ENCODE measurements around the gene TMED10. TPM values are rescaled to one million over a fixed set of nuclear protein-coding genes. Genes with fewer than 3 reads are reported as not detected.

TMED10 gene
- total and polyA plus RNA-seq, 2 of the 13 experiments (the other 11 are each of a cell fraction or from before 2014, with no cell fraction given): 311 to 377 TPM

DNA sequence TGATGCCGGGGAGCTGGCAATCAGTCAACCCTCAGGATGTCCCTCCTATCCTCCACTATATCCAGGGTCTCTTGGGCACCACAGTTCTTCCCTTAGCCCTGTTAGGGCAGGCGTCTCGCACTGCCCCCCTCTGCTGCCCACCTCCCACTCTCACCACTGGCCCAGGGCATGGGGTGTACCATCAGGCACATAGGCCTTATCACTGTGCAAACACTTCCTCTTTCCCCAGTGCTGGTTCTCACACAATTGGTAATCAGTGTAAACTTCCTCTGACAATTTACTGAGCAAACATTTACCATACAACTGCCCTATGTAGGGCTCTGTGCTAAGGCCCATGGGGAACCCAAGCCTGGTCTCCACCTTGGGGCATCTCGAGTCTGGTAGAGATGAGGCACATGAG is 20.1 kb upstream of the TMED10 start (continued):
- peak; percentile 100 for TF ChIP-seq ZNF609 (CRISPR knock-in tag; IDR thresholded peaks at IDR 0.05; ENCODE audit: borderline replicate concordance)
- TF ChIP-seq KLF16 (CRISPR knock-in tag; IDR thresholded peaks at IDR 0.05): peak in 1 of 2 experiments; percentile 64; a peak in 1 of 4 replicates
- peak; percentile 45 for TF ChIP-seq TBL1XR1 (IDR thresholded peaks at IDR 0.05; ENCODE audit: borderline replicate concordance, low read length, partially characterized antibody)
- TF ChIP-seq ZNF136 (CRISPR knock-in tag; IDR thresholded peaks at IDR 0.05; ENCODE audit: low read depth): 0 out of 2 replicates have a peak, but pooled peaks have one; percentile 71
- TF ChIP-seq KLF9 (CRISPR knock-in tag; IDR thresholded peaks at IDR 0.05; ENCODE audit: low read depth): 0 out of 2 replicates have a peak, but pooled peaks have one; percentile 90
- peak; percentile 69; the same call in 1 of the 2 replicates for TF ChIP-seq ZMAT3 (CRISPR knock-in tag; conservative IDR thresholded peaks at IDR 0.05)
- no peak for TF ChIP-seq GTF3A (CRISPR knock-in tag; conservative IDR thresholded peaks at IDR 0.05)
- TF ChIP-seq, protein P1, sequence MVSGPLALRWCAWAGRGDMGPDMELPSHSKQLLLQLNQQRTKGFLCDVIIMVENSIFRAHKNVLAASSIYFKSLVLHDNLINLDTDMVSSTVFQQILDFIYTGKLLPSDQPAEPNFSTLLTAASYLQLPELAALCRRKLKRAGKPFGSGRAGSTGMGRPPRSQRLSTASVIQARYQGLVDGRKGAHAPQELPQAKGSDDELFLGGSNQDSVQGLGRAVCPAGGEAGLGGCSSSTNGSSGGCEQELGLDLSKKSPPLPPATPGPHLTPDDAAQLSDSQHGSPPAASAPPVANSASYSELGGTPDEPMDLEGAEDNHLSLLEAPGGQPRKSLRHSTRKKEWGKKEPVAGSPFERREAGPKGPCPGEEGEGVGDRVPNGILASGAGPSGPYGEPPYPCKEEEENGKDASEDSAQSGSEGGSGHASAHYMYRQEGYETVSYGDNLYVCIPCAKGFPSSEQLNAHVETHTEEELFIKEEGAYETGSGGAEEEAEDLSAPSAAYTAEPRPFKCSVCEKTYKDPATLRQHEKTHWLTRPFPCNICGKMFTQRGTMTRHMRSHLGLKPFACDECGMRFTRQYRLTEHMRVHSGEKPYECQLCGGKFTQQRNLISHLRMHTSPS (CRISPR knock-in tag; IDR thresholded peaks at IDR 0.05; ENCODE audit: low read depth): peak; percentile 90
- peak; percentile 79 for TF ChIP-seq ZNF18 (CRISPR knock-in tag; IDR thresholded peaks at IDR 0.05; ENCODE audit: insufficient replicate concordance)
- TF ChIP-seq, protein P2, sequence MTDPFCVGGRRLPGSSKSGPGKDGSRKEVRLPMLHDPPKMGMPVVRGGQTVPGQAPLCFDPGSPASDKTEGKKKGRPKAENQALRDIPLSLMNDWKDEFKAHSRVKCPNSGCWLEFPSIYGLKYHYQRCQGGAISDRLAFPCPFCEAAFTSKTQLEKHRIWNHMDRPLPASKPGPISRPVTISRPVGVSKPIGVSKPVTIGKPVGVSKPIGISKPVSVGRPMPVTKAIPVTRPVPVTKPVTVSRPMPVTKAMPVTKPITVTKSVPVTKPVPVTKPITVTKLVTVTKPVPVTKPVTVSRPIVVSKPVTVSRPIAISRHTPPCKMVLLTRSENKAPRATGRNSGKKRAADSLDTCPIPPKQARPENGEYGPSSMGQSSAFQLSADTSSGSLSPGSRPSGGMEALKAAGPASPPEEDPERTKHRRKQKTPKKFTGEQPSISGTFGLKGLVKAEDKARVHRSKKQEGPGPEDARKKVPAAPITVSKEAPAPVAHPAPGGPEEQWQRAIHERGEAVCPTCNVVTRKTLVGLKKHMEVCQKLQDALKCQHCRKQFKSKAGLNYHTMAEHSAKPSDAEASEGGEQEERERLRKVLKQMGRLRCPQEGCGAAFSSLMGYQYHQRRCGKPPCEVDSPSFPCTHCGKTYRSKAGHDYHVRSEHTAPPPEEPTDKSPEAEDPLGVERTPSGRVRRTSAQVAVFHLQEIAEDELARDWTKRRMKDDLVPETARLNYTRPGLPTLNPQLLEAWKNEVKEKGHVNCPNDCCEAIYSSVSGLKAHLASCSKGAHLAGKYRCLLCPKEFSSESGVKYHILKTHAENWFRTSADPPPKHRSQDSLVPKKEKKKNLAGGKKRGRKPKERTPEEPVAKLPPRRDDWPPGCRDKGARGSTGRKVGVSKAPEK (CRISPR knock-in tag; IDR thresholded peaks at IDR 0.05; ENCODE audit: borderline replicate concordance): peak; percentile 77; the same call in 1 of the 2 replicates
- TF ChIP-seq, protein P3, sequence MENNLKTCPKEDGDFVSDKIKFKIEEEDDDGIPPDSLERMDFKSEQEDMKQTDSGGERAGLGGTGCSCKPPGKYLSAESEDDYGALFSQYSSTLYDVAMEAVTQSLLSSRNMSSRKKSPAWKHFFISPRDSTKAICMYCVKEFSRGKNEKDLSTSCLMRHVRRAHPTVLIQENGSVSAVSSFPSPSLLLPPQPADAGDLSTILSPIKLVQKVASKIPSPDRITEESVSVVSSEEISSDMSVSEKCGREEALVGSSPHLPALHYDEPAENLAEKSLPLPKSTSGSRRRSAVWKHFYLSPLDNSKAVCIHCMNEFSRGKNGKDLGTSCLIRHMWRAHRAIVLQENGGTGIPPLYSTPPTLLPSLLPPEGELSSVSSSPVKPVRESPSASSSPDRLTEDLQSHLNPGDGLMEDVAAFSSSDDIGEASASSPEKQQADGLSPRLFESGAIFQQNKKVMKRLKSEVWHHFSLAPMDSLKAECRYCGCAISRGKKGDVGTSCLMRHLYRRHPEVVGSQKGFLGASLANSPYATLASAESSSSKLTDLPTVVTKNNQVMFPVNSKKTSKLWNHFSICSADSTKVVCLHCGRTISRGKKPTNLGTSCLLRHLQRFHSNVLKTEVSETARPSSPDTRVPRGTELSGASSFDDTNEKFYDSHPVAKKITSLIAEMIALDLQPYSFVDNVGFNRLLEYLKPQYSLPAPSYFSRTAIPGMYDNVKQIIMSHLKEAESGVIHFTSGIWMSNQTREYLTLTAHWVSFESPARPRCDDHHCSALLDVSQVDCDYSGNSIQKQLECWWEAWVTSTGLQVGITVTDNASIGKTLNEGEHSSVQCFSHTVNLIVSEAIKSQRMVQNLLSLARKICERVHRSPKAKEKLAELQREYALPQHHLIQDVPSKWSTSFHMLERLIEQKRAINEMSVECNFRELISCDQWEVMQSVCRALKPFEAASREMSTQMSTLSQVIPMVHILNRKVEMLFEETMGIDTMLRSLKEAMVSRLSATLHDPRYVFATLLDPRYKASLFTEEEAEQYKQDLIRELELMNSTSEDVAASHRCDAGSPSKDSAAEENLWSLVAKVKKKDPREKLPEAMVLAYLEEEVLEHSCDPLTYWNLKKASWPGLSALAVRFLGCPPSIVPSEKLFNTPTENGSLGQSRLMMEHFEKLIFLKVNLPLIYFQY (CRISPR knock-in tag; IDR thresholded peaks at IDR 0.05; ENCODE audit: borderline replicate concordance): peak; percentile 45; the same call in 1 of the 2 replicates
- no peak for TF ChIP-seq ZNF660 (CRISPR knock-in tag; IDR thresholded peaks at IDR 0.05; ENCODE audit: borderline replicate concordance, low read depth)
- TF ChIP-seq ZNF263 (CRISPR knock-in tag; IDR thresholded peaks at IDR 0.05): peak; percentile 47; the same call in 1 of the 2 replicates
